ENCODE results near the gene SPATA25.
A peak's percentile ranks its signal among the peaks of the same experiment; 100 is the strongest.
"Not testable (repeated sequence)": the region's sequence is repeated elsewhere in the genome, so short reads cannot be mapped to it uniquely, and the experiment has no call there.

The SPATA25 gene

DNA sequence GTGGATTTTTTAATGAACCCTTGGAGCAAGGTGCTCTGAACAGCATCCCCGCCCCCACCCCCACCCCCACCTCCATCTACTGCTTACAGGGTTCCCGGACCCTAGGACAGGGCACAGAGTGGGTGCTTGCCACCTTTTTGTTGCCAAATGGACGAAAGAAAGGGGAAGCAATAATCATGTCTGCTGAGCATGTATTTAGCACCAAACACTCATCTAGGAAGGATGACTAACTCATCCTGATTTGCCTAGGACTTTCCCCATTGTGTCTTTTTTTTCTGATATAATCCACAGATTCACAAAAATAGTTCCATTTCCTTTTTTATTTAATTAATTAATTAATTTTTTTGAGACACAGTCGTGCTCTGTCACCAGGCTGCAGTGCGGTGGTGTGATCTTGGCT, 25.7 kb upstream of the SPATA25 start:
- no peak for DNase-seq (ENCODE audit: low read depth)

DNA sequence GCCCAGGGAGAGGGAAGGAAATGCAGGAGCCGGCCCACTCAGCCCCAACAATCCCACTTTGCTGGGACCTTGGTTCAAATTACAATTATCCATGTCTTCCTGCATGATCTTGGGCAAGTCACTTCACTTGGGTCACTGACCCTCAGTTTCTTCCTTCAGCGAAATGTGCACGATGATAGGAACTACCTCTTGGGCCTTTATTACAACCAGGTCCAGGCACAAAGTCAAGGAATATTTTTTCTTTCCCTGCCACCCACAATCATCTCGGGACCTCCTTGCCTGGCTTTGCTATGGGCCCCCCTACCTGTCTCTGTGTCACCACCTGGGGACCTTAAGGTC, 24.9 kb upstream of the SPATA25 start:
- no peak for DNase-seq (ENCODE audit: low read depth)

DNA sequence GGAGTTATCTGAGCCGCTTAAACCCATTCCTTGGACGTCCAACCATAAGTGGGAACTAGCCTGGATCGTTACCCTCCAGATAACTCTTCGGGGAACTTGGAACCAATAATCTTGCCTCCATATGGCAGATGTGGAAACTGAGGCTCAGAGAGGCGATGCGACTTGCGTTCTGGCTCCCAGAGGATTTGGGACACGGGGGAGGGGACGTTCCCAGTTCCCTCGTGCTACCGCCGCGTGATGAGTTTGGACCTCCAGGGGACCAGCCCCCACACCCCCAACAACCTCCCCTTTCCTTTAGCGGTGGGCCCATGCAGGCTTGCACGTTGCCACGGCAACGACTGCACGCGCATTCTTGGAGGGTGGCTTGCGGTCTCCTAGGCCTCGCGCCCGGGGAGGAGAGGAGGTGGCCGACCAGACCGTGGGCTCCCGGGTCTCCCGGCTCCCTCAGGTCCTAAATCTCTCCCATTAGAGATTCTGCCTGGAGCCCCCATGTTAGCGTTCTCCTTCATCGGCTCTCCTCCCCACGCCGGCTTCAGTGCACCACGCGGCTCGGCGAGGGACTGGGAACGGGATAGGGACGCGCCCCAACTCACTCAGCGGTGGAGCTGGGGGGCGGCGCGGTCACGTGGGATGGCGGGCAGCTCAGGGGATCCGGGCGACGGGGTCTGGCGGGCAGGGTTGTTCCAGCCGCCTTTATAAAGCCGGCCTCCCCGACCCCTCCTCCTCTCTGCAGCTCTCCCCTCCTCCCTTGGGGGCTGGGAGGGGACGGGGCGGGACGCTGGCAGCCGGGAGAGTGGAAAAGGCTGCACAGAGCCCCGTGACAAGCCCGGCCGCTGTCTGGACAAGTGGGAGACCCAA, 24.3 kb upstream of the SPATA25 start, which contains the start of gene PLTP:
TSS of gene PLTP (minus strand) at position 670 of the 858 bp plus-strand sequence. CDS start 703 bp downstream, outside the sequence.
- no peak for DNase-seq (ENCODE audit: low read depth)

DNA sequence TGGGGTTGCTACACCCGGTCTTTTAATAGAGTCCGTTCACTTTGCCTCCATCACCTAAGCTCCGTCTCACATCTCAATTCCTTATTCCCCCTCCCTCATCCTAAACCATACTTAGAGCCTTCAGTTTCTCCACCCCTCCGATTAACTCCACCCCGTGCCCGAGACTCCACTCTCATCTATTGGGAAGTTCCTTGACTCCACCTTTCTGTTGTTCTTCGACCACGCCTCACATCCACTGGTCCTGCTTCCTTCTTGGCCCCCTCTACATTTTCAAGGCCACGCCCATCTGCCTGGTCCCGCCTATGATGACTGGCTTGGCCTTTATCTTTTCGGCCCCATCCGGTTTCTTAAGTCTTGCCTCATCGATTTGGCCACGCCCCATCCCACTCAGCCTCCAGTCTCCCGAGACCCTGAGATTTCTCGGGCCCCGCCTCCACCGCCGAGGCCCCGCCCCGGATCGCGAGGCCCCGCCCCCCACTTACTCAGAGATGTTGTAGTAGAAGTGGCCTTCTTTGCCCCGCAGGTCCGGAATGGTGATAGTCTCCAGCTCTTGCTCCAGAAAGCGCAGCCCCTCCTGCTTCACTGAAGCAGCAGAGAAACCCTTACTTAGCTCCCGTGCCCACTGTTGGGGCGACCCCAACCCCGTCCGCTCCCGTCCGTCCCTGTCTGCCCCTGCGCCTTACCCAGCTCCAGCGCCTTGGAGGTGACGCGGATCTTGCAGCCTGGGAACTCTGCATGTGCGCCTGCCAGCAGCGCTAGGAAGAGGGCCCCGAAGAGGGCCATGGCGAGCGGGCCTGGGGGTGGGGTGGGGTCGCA, 23.5 kb upstream of the SPATA25 start:
- peak; percentile 100 for DNase-seq (ENCODE audit: low read depth)

DNA sequence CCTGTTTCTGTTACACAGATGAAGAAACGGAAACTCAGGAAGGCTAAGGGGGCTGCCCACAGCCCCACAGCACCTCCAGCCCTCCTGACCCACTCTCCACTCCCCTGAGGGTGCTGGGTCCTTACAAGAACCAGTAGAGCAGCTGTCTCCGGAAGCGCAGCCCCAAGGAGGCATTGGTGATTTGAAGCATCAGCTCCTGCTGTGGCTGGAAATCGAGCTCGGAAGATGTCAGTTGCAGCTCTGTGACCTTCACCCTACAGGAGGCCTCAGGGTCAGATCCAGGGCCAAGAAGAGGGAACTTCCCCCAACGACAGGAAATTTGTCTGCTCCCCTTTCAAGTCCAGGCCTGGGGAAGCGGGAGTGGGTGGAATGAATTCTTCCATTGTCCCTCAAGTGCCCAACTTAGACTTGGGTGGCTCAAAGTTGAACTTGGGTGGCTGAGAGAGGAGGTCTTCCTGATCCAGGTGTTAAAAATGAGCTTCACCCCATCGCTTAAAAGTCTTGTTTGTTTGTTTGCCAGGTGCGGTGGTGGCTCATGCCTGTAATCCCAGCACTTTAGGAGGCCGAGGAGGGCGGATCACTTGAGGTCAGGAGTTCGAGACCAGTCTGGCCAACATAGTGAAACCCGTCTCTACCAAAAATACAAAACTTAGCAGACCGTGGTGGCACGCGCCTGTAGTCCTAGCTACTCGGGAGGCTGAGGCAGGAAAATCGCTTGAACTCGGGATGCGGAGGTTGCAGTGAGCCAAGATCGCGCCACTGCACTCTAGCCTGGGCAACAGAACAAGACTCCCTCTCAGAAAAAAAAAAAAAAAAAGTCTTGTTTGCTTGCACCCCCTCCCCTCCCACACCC, 22.6 kb upstream of the SPATA25 start:
- DNase-seq (ENCODE audit: low read depth) = no peak

DNA sequence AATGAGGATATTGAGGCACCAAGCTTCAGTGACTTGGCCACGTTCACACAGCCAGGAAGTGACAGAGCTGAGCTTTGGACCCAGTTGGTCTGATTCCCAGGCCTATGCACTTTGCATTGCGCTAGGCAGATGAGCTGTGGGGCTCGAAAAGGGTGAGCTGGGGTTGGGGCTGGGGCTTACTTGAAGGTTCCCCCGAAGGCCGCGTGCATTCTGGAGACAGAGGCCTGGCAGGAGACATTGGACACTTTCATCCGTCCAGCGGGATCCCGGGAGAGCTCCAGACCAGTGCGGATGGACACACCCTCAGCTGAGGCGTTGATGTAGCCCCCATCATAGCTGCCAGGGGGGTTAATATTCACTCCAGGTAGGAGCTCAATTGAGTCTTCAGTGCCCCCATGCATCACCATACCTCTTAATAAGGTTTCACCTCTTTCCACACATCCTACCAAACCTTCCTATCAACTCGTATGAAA, 21.9 kb upstream of the SPATA25 start:
- DNase-seq (ENCODE audit: low read depth) = no peak

DNA sequence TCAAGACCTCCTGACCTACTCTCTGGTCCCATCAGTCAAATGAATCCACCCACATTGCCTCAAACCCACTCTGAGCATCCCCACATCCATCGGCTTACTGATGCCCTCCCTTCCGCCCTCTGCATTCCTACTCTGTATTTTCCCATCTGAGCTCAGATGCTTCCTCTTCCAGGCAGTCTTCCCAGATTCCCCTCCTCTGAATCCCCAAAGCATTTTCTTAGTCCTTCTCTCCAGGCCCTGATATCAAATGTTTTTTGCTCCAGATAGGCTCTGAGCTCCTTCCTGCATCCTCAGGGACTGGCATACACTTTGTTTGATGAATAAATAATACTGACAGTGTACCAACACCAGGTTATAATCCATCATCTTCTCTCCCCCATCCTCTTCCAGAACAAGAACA, 20.7 kb upstream of the SPATA25 start:
- DNase-seq (ENCODE audit: low read depth) = no peak

DNA sequence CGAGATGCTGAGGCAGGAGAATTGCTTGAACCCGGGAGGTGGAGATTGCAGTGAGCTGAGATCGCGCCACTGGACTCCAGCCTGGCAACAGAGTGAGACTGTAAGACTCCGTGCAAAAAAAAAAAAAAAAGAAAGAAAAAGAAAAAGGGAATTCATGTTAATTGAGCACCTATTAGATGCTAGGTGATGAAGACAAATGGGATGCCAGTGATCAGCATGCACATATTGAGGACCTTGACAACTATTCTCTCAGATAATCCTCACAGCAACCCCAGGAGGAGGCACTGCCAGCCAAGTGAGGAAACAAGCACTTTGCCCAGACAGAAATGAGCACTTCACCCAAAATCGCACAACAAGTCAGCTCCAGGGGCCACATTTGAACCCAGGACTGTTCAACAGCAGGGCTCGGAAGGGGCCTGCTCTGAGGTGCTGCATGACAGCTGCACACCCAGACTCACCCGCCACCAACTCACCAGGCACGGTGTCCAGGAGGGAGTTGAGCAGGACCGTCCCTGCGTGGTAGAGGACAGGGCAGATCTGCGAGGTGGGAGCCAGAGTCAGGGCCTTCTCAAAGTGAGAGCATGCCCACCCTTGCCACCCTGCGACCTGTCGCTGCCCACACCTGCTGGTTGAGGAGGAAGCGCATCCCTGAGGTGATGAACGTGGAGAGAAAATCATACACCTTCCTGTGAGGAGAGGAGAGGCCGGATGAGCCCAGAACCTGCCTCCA, 20.0 kb upstream of the SPATA25 start:
- no peak for DNase-seq (ENCODE audit: low read depth)

DNA sequence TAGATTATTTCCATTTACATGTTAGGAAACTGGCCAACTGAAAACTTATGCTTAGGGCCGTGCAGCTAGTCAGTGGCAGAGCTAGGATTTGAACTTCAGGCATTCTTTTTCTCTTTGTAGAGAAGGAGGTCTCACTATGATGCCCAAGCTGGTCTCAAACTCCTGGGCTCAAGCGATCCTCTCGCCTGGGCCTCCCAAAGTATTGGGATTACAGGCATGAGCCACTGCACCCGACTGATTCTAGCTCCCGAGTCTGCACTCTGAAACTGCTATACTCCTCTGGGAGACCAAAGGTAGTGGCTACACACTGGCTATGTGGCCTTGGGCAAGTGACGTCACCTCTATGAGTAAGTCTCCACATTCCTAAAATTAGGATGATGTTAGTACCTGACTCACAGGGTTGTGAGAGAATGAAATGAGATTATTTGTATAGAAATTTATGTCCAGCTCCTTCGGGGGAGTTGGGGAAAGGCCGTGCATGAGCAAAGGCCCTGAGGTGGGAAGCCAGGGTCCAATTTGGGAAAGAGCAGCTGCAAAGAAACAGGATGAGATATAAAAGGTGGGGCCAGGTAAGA, 18.2 kb upstream of the SPATA25 start:
- no peak for DNase-seq (ENCODE audit: low read depth)

DNA sequence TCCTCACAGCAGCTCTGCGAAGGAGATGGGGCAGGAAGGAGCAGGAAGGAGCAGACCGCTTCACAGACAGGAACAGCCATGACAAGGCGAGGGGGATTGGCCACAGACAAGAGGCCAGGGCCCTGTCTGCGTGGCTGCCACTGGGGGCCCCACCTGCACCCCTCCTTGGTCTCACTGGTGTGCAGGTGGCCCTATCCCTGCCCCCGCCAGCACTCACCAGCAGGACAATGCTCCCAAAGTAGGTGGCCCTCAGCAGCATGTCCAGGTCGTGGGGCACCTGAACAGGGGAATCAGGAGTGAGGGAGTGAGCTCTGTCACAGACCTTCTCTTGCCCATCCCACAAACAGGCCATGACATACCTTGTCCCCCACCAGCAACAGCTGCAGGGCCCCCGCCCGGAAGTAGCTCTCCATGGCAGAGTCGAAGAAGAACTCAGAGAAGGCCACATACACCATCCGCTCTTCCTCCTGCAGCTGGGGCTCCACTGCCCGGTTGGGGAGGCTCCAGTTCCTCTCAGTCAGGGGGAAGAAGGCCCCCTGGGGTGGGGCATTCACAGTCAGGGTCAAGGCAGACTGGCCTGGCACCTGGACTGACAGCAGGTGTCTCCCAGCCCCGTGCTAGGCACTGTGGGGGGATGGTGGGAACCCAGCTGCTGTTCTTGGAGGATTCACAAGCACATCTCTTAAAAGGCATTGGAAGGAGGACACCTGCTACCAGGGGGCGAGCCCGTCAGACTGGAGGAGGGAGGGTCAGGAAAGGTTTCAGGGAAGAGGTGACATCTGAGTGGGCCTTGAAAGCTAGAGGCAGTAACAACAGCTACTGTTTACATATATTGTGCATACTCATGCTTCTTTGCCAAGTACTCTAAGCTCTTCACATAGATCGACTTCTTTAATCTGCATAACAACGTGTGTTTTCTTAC, 17.4 kb upstream of the SPATA25 start:
- DNase-seq (ENCODE audit: low read depth) = no peak

DNA sequence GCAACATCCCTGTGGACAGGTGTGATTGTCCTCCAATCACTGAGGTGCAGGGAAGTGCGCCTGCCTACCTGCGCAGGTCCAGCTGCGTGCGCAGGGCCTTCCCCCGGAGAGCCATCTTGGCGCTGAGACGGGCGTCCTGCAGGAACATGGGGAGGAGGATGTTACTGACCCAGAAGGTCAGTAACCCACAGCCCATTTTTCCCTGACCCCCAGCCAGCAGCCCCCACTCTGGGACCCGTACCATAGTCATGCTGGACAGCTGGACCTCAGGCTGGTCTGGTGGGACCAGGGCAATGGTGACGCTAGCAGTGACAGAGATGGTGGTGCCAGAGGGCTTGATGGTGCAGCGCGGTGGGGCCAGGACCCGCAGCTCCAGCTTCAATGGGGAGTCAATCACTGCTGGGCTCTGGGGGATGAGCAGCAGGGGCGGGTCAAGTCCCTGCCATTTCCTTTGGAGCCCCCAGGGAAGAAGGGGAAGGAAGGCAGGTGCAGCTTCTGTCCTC, 14.8 kb upstream of the SPATA25 start:
- no peak for DNase-seq (ENCODE audit: low read depth)

DNA sequence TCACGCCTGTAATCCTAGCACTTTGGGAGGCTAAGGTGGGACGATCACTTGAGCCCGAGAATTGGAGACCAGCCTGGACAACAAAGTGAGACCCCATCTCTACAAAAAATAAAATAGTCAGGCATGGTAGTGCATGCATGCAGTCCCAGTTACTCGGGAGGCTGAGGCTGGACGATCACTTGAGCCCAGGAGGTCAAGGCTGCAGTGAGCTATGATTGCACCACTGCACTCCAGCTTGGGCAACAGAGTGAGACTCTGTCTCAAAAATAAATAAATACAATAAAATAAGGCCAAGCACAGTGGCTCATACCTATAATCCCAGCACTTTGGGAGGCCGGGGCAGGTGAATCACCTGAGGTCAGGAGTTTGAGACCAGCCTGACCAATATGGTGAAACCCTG, 13.9 kb upstream of the SPATA25 start:
- not testable (repeated sequence) for DNase-seq (ENCODE audit: low read depth)

DNA sequence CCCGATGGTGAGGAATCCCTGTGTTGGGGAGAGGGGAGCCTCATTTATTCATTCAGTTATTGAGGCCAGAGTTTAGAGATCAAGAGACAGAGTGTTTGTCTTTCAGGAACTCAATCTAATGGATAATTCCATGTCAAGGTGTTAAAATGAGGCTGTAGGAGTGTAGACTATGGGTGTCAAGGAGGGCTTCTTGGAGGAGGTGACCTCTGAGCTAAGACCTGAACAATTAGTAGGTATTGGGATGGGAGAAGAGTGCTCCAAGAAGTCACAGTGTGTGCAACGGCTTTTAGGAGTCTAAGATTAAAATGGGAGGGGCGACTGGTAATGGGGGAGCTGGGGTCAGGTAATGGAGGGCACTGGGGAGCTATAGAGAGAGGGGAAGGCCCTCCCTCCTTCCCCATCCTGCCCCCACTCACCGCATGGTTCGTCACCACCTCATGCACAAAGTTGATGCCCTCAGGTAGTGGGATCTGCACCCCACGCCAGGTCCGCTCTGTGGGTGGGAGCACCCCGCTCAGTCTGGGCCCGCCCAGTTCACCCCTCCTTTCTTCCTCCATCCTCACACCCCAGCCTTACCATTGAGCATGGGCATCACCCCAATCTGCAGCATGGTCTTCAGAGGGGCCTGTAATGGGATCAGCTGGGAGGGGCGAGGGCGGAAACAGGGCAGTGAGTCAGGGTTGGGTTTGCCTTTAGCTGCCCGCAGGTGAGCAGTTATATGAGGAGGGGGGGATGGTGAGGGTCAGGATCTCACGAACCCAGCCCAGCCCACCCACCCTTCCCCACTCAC, 11.8 kb upstream of the SPATA25 start:
- DNase-seq (ENCODE audit: low read depth) = no peak

DNA sequence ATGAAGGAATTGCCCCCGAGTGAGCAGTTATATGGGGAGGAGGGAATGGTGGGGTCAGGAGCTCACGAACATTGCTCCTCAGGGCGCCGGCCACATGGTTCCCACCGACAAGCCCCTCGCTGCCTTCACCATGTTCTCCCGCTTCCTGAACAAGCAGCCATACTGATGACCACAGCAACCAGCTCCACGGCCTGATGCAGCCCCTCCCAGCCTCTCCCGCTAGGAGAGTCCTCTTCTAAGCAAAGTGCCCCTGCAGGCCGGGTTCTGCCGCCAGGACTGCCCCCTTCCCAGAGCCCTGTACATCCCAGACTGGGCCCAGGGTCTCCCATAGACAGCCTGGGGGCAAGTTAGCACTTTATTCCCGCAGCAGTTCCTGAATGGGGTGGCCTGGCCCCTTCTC, 10.9 kb upstream of the SPATA25 start:
- no peak for DNase-seq (ENCODE audit: low read depth)

DNA sequence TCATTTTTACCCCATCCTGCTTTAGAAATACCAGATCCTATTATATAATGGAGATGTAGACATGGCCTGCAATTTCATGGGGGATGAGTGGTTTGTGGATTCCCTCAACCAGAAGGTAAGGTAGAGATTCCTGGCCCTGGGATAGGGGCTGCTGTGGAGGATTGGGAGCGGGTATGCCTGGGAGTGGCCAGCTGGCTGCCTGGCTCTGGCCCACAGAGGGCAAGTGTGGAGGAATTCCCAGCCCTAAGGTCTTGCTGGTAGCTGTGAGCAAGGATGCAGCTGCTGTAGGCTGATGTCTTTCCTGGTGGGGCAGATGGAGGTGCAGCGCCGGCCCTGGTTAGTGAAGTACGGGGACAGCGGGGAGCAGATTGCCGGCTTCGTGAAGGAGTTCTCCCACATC, 10.3 kb upstream of the SPATA25 start:
- DNase-seq (ENCODE audit: low read depth) = no peak

DNA sequence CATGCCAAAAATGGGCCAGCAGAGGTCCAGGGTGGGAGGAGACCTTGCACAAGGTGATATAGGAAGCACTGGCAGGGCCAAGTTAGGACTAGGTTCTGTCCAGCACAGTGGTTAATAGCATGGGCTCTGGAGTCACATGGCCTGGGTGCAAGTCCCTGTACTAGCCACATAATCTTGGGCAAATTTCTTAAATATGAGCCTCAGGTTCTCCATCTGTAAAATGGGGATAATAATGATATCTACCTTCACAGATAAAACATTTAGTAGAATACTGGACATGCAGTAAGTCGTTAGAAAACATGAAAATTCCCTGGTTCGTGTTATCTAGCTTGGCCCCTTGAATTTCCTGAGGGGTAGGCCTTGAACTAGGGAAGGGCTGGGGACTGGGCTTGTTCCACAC, 9.9 kb upstream of the SPATA25 start:
- DNase-seq (ENCODE audit: low read depth) = no peak

DNA sequence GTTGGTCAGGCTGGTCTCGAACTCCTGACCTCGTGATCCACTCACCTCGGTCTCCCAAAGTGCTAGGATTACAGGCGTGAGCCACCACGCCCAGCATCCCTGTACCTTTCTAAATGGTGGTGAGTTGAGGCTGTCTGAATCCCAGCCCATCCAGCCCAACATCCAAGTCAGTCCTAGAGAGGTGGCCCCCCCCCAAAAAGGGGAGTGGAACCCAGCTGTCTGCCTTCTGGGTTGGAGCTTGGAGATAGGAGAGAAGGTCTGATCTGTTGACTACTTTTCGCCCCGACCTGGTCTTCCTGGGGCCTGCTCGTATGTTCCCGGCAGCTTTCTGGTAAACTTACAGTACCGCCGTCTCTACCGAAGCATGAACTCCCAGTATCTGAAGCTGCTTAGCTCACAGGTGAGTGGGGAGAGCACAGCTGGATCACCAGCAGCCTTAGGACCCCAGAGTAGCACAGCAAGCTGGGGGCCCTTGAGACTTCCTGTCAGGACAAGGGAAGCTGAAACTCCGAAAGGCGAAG, 9.3 kb upstream of the SPATA25 start:
- no peak for DNase-seq (ENCODE audit: low read depth)

DNA sequence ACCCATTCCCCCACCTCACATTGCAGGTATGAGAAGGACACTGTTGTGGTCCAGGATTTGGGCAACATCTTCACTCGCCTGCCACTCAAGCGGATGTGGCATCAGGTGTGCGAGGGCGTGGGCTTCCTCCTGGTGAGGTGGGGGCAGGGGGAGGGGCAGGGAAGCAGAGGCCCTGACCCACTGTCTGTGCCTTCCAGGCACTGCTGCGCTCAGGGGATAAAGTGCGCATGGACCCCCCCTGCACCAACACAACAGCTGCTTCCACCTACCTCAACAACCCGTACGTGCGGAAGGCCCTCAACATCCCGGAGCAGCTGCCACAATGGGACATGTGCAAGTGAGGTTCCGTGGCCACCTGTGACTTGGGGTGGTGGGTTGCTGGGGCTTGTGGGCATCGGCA, 7.4 kb upstream of the SPATA25 start:
- DNase-seq (ENCODE audit: low read depth) = no peak

DNA sequence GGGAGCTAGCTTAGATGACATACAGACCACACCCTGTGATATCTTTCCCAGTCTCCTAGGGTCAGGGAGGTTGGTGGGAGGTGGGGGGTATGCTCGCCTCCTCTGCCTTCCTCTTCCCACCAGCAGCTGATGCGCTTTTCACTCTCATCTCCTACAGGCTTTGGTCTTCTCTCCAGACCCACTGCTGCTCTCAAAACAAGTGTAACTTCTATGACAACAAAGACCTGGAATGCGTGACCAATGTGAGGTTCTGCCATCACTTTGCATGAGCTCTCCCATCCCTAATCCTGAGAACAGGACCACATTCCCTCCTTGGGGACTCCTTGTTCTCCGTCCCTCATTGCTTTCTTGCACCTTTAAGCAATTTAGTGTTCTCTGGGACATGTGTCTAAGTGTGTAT, 6.4 kb upstream of the SPATA25 start:
- DNase-seq (ENCODE audit: low read depth) = no peak
